Parathyroid adenoma (tissue), 2 donors: Measurements from ENCODE around the gene CRCP.
"Not testable (repeated sequence)": the region's sequence is repeated elsewhere in the genome, so short reads cannot be mapped to it uniquely, and the experiment has no call there.

Experiments
- H2AFZ ChIP-seq: fragments of 300-600 bp; sonication (generic); one replicate; pipeline ENCODE4 v1.7.0; 2017; ENCODE audit warnings: antibody characterized with exemption, mild to moderate bottlenecking
- H3K27ac ChIP-seq: fragments of 300-600 bp; sonication (generic); one replicate; pipeline ENCODE4 v1.7.0; 2017
- H3K27me3 ChIP-seq: fragments of 300-600 bp; sonication (generic); one replicate; pipeline ENCODE4 v1.7.0; 2017; ENCODE audit warnings: low read length; ENCODE audit not compliant: control insufficient read depth, insufficient read depth
- H3K36me3 ChIP-seq: fragments of 300-600 bp; sonication (generic); one replicate; pipeline ENCODE4 v1.7.0; 2017; ENCODE audit warnings: low read length; ENCODE audit not compliant: control insufficient read depth, insufficient read depth
- H3K4me1 ChIP-seq: fragments of 300-600 bp; sonication (generic); one replicate; pipeline ENCODE4 v1.7.0; 2017; ENCODE audit warnings: control low read depth
- H3K4me2 ChIP-seq: fragments of 300-600 bp; sonication (generic); one replicate; pipeline ENCODE4 v1.7.0; 2017; ENCODE audit warnings: low read length
- H3K4me3 ChIP-seq: fragments of 300-600 bp; sonication (generic); one replicate; pipeline ENCODE4 v1.7.0; 2017; ENCODE audit warnings: low read depth, low read length
- H3K79me2 ChIP-seq: fragments of 300-600 bp; sonication (generic); one replicate; pipeline ENCODE4 v1.7.0; 2017; ENCODE audit warnings: control low read depth
- H3K9ac ChIP-seq: fragments of 300-600 bp; sonication (generic); one replicate; pipeline ENCODE4 v1.7.0; 2017; ENCODE audit warnings: mild to moderate bottlenecking
- H3K9me3 ChIP-seq: fragments of 300-600 bp; sonication (generic); one replicate; pipeline ENCODE4 v1.7.0; 2017; ENCODE audit warnings: low read length; ENCODE audit not compliant: control insufficient read depth
- CTCF ChIP-seq: fragments of 300-600 bp; sonication (generic); IDR thresholded peaks from one replicate; pipeline ENCODE4 v1.7.0; 2017; ENCODE audit warnings: antibody characterized with exemption, mild to moderate bottlenecking
- donor health status: primary hyperparathyroidism.

CRCP gene

GRCh38 chr7:66150471-66150870 is 35.8 kb downstream of the CRCP start:
- no peaks in the 10 kb centered on the region for H3K9me3 ChIP-seq
- no peak for TF ChIP-seq CTCF
- H3K4me2 ChIP-seq: no peak overlapping the region
- H3K27me3 ChIP-seq: no peaks in the 10 kb centered on the region
- no peak overlapping the region for H2AFZ ChIP-seq
- H3K4me3 ChIP-seq: no peak overlapping the region
- no peaks in the 10 kb centered on the region for H3K36me3 ChIP-seq
- no peaks in the 10 kb centered on the region for H3K79me2 ChIP-seq
- peak overlapping the region; percentile 26 for H3K27ac ChIP-seq
- no peak overlapping the region for H3K9ac ChIP-seq
- peaks cover 9% of the 10 kb centered on the region for H3K4me1 ChIP-seq

- Histone ChIP-seq H3K4me1 (peaks cover 9% of the 10 kb centered on the region), H3K4me2 (peak overlapping the region; percentile 32), H3K27me3 (no peaks in the 10 kb centered on the region), H3K36me3 (no peaks in the 10 kb centered on the region), H3K79me2 (no peaks in the 10 kb centered on the region), H3K9me3 (no peaks in the 10 kb centered on the region), H3K27ac (peak overlapping the region; percentile 0), H2AFZ (no peak overlapping the region), H3K4me3 (no peak overlapping the region), H3K9ac (no peak overlapping the region)
- no peak for TF ChIP-seq CTCF
These were observed 37.9 kb downstream of the CRCP start for GRCh38 chr7:66152371-66153191.

GRCh38 chr7:66153691-66154090 is 39.0 kb downstream of the CRCP start:
- no peak overlapping the region for H3K27ac ChIP-seq
- no peak for TF ChIP-seq CTCF
- H3K79me2 ChIP-seq: no peaks in the 10 kb centered on the region
- no peaks in the 10 kb centered on the region for H3K36me3 ChIP-seq
- H2AFZ ChIP-seq: no peak overlapping the region
- H3K9me3 ChIP-seq: no peaks in the 10 kb centered on the region
- H3K4me1 ChIP-seq: peaks cover 9% of the 10 kb centered on the region
- H3K4me3 ChIP-seq: no peak overlapping the region
- no peaks in the 10 kb centered on the region for H3K27me3 ChIP-seq
- no peak overlapping the region for H3K9ac ChIP-seq
- no peak overlapping the region for H3K4me2 ChIP-seq

GRCh38 chr7:66156035-66156434 is 41.4 kb downstream of the CRCP start:
- H3K9ac ChIP-seq, H3K4me2 ChIP-seq, H3K36me3 ChIP-seq, H3K27me3 ChIP-seq, H3K4me1 ChIP-seq, H3K79me2 ChIP-seq, H2AFZ ChIP-seq, H3K9me3 ChIP-seq, H3K4me3 ChIP-seq, H3K27ac ChIP-seq: not testable (repeated sequence)

GRCh38 chr7:66157060-66157459 is 42.4 kb downstream of the CRCP start:
- Histone ChIP-seq H3K27me3 (no peaks in the 10 kb centered on the region), H3K4me3 (no peak overlapping the region), H3K27ac (no peak overlapping the region), H3K4me2 (no peak overlapping the region), H3K79me2 (no peaks in the 10 kb centered on the region), H3K4me1 (peaks cover 5% of the 10 kb centered on the region), H3K9ac (no peak overlapping the region), H3K36me3 (no peaks in the 10 kb centered on the region), H2AFZ (no peak overlapping the region), H3K9me3 (no peaks in the 10 kb centered on the region)
- TF ChIP-seq CTCF: no peak
